WI38 (cell line): ENCODE results near the gene ISG15.

Experiments
- H3K4me3 ChIP-seq: 2 replicates; pipeline ENCODE4 v1.5.1; 2011; ENCODE audit warnings: low read depth, mild to moderate bottlenecking, control low read depth, low read length
- TF ChIP-seq, protein P1 (sequence below): IDR thresholded peaks from 2 replicates; pipeline ENCODE4 v1.5.1; 2012; ENCODE audit warnings: low read depth, mild to moderate bottlenecking, control low read depth, low read length

Gene ISG15

DNA sequence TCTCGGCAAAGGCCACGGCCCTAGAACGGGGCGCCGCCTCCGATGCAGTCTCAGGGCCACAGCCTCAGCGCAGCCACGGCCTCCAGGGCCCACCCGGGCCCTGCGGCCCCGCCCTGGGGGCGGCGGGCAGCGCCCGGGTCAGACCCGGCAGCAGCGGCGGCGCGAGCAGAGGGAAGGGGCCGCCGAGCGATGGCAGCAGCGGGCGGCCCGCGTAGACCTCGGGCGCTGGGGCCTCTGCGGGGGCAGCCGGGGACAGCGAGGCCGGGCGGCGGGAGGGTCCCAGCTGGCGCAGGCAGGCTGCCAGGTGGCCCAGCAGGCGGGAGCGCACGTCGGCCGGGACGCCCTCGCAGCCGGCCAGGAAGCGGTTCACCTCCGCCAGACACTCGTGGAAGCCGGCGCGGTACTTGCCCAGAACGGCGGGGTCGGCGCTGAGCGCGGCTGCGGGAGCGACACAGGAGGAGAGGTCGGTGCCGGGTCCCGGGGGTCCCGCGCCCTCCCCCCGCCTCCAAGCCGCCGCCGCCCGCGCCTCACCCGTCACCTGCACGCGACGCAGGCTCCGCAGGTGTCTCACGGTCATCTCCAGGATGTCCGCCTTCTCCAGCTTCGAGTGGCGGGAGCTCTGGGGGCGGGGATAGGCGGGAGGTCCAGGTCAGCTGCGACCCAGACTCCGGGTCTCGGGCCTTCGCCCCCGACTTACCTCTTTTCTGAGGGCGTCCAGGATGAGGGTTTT, 14.1 kb upstream of the ISG15 start:
- TF ChIP-seq, protein P1, sequence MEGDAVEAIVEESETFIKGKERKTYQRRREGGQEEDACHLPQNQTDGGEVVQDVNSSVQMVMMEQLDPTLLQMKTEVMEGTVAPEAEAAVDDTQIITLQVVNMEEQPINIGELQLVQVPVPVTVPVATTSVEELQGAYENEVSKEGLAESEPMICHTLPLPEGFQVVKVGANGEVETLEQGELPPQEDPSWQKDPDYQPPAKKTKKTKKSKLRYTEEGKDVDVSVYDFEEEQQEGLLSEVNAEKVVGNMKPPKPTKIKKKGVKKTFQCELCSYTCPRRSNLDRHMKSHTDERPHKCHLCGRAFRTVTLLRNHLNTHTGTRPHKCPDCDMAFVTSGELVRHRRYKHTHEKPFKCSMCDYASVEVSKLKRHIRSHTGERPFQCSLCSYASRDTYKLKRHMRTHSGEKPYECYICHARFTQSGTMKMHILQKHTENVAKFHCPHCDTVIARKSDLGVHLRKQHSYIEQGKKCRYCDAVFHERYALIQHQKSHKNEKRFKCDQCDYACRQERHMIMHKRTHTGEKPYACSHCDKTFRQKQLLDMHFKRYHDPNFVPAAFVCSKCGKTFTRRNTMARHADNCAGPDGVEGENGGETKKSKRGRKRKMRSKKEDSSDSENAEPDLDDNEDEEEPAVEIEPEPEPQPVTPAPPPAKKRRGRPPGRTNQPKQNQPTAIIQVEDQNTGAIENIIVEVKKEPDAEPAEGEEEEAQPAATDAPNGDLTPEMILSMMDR: no peak
- H3K4me3 ChIP-seq: peak overlapping the region; percentile 65

DNA sequence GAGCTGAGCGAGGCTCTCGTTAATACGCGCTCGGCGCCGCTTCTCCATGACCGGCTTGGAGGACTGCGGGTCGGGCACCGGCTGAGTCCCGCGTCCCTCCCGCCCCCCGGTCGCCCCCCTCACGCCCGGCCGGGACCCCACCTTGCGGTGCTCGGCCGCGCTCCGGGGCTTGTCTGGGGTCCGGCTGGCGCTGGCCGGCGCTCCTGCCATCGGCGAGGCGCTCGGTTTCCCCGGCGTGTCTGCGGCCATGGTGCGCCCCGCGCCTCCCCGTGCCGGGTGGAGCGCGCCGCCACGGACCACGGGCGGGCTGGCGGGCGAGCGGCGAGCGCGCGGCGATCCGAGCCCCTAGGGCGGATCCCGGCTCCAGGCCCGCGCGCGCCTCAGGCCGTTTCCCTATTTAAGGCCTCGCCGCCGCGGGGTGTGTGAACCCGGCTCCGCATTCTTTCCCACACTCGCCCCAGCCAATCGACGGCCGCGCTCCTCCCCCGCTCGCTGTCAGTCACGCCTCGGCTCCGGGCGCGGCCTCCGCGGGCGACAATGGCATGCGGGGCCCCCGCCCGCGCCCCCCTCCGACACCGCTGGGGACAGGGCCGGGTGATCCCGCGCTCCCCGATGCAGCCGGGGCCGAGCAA, 13.5 kb upstream of the ISG15 start, which contains the start of gene HES4:
Gene HES4 (minus strand): TSS at position 373 of the 632 bp plus-strand sequence. CDS start 124 bp downstream, at position 249.
- TF ChIP-seq, protein P1: no peak
- H3K4me3 ChIP-seq: peak within 1 kb of the TSS; percentile 65

DNA sequence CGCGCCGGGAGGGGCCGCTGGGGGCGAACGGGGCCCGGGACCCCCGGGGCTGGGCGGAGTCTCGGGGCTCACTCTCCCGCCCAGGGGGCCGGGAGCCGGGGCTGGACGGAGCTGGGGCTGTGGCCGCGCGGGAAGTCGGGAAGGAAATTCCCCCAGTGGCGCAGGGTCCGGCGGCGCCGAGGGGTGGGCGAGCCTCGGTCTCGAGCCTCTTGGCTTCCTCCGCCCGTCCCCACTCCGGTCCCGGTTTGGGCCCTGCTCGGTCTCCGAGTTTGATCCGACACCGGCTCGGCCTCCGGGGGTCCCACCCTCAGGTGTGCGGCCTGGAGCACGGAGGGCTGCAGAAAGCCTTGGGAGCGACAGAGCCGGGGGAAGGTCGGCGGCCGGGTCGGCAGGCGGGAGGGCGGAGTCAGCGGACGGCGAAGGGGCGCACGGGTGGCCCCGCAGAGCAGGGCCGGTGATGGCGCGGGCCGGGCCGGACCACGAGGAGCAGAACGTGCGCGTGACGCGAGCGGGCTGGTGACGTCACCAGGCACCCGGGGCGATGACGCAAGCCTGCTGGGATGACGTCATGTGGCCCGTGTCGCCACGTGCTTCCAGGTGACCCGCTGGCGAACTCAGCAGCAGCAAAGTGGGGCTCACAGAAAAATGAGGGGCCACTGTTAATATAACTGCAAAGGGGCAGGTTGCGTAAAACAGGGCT, 12.8 kb upstream of the ISG15 start:
- TF ChIP-seq, protein P1: no peak
- peak overlapping the region; percentile 65 for H3K4me3 ChIP-seq

DNA sequence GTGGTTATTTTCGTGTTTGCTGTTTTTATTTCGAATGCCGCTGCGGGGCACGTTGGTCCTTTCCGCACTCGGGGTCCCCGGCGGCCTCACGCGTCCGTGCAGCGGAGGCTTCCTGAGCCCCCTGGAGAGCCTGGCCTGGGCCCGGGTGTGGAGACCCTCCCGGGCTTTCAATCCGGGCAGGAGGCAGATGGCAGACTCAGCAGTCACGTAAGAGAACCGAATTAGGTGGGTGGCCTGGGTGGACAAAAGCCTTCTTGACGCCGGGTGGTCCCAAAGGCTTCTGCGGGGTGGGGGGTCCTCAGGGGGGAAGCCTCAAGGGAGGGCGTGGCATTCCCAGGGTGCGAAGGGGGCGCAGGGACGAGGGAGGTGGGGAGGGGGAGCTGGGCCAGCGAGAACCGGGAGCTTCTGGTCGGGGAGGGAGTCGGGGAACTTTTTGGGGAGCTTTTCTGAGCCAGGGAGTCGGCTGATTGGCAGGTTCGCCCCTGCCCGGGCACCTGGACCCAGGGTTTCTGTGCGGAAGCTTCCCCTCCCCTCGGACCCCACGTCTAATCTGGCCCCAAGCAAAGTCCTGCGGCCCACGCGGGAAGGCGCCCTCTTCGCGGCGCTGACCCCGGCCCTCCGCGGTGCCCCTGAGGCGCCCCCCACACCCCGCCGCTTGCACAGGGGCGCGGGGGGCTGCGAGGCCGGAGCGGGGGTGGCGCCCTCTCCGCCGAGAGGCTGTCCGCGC, 12.1 kb upstream of the ISG15 start:
- TF ChIP-seq, protein P1: no peak

DNA sequence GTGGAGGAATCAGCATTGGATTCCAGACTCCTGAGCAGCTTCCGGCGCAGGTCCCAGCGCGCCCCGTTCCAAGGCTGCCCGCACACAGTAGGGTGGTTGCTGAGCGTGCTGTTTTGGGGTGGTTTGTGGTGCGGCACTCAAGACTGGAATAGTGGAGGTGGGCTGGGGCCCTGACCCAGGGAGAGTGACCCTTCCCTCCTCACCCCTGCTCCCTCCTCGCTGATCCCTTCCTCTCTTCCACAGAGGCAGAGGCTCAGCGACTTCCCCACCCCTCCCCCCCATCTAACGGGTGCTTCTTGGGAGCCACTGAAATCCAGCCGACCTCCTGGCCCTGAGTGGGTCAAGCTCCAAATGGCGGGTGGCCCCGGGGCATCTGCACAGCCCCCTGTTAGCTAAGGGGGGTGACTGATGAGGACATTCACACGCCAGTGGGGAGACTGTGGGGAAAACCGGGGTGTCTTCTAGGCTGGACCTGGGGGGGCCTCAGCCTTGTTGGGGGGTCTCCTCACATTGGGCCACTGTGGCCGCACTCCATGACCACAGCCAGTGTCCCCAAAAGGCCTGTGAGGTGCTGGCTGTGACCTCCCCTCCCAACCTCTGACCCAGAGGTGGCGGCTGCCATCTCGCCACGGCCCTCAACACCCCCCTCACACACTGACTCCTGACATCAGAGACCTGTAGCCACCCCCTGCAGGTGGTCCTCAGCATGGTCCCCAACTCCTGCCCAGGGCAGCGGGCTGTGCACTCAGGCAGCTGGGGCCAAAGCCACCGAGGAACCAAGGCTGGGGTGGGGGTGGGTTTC, 9.5 kb upstream of the ISG15 start:
- TF ChIP-seq, protein P1: no peak
- no peak overlapping the region for H3K4me3 ChIP-seq

More for the DNA sequence above, 12.1 kb upstream of the ISG15 start:
- H3K4me3 ChIP-seq: peak overlapping the region; percentile 65

DNA sequence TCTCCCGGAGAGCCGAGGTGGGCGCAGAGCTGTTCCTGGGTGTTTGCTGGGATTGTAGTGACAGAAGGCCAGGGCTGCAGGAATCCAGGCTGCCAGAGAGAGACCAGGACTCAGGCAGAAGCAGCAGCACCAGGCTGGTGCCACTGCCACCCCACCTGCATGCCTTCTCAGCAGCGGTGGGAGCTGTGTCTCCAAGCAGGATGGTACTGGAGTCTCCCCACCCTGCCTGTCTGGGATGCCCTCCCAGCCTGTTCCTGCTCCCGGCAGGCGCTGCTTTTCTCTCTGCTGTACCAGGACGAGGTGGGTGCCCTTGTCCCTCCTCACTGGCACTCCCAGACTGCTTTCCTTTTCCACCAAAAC, 8.9 kb upstream of the ISG15 start:
- no peak overlapping the region for H3K4me3 ChIP-seq
- TF ChIP-seq, protein P1: no peak
